Subcutaneous abdominal adipose tissue (tissue), 5 donors: ENCODE measurements around the gene PTPN13.

ENCODE experiments used
- H3K27ac ChIP-seq: one replicate; pipeline ENCODE4 v1.7.0; 2013; ENCODE audit warnings: low read depth, mild to moderate bottlenecking, inconsistent platforms, low read length, moderate library complexity
- H3K27me3 ChIP-seq, 5 donors: one replicate each; pipeline ENCODE4 v1.7.0; 2013; ENCODE audit warnings: low read length in 5 of 5, inconsistent platforms in 1 of 5; ENCODE audit not compliant: control insufficient read depth in 5 of 5, insufficient read depth in 4 of 5
- H3K36me3 ChIP-seq, 5 donors: one replicate each; pipeline ENCODE4 v1.7.0; 2013; ENCODE audit warnings: low read length in 5 of 5; ENCODE audit not compliant: control insufficient read depth in 5 of 5, insufficient read depth in 5 of 5
- H3K4me1 ChIP-seq, 5 donors: one replicate each; pipeline ENCODE4 v1.7.0; 2013; ENCODE audit warnings: low read length in 5 of 5, mild to moderate bottlenecking in 3 of 5, moderate library complexity in 1 of 5; ENCODE audit not compliant: control insufficient read depth in 5 of 5, insufficient read depth in 5 of 5
- H3K4me3 ChIP-seq, 5 donors: one replicate each; pipeline ENCODE4 v1.7.0; 2013; ENCODE audit warnings: low read length in 5 of 5, low read depth in 1 of 5
- H3K9ac ChIP-seq, 5 donors: one replicate each; pipeline ENCODE4 v1.7.0; 2013; ENCODE audit warnings: low read length in 5 of 5, mild to moderate bottlenecking in 4 of 5, moderate library complexity in 3 of 5
- H3K9me3 ChIP-seq, 5 donors: one replicate each; pipeline ENCODE4 v1.7.0; 2013; ENCODE audit warnings: low read length in 5 of 5; ENCODE audit not compliant: control insufficient read depth in 5 of 5
- donor health status: healthy.
- donor health status: healthy.
- donor health status: healthy.
- donor health status: healthy.
- donor health status: healthy.

Gene PTPN13

DNA sequence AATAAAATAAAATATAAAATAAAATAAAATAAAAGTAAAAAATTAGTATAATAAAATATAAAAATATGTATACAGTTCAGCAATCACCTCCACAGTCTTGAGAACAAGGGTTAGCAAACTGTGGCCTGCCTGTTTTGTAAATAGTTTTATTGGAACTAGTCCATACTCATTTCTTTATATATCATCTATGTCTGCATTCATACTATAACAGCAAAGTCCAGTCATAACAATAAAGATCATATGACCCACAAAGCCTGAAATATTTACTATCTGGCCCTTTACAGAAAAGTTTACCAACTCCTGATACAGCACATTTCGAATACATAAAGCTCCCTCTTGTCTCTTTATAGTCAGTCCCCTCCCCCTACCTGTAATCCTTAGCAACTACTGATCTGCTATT, 143.1 kb downstream of the PTPN13 start:
- peaks cover 0 to 3% (median 0%) of the 10 kb centered on the region in 5 donors for H3K9me3 ChIP-seq
- no peak overlapping the region for H3K4me3 ChIP-seq
- peaks cover 0 to 7% (median 0%) of the 10 kb centered on the region in 5 donors for H3K4me1 ChIP-seq
- H3K36me3 ChIP-seq: peaks cover 0 to 24% (median 8%) of the 10 kb centered on the region in 5 donors
- no peak overlapping the region for H3K27ac ChIP-seq
- no peak overlapping the region for H3K9ac ChIP-seq
- H3K27me3 ChIP-seq: no peaks in the 10 kb centered on the region

DNA sequence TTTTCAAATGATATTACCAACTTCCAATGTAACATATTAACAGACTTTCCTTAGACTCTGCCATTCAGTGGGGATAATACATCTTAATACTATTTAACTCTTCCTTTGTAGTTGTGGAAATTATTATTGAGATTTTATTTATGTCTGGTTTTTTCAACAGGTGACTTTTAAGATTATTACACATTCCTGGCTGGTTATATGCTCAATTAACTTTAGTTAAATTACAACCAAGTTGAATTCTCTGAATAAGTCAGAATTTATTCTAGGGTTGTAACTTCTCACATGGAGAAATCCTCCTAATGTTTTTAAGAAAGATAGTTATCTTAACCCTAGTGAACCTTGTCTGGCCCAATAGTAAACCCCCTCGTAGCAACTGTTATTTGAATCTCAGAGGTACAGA, 147.7 kb downstream of the PTPN13 start:
- Histone ChIP-seq H3K4me1 (peaks cover 0 to 7% (median 0%) of the 10 kb centered on the region in 5 donors), H3K4me3 (no peak overlapping the region), H3K9ac (no peak overlapping the region), H3K36me3 (peaks cover 0 to 16% (median 14%) of the 10 kb centered on the region in 5 donors), H3K27me3 (no peaks in the 10 kb centered on the region), H3K9me3 (peaks cover 0 to 3% (median 0%) of the 10 kb centered on the region in 5 donors), H3K27ac (no peak overlapping the region)

- Histone ChIP-seq H3K4me3 (no peak overlapping the region), H3K27me3 (no peaks in the 10 kb centered on the region), H3K9me3 (peaks cover 0 to 3% (median 0%) of the 10 kb centered on the region in 5 donors), H3K27ac (no peak overlapping the region), H3K9ac (no peak overlapping the region), H3K36me3 (peaks cover 0 to 14% (median 14%) of the 10 kb centered on the region in 5 donors), H3K4me1 (peaks cover 0 to 7% (median 0%) of the 10 kb centered on the region in 5 donors)
These were observed 150.5 kb downstream of the PTPN13 start for GRCh38 chr4:86744570-86744969.

DNA sequence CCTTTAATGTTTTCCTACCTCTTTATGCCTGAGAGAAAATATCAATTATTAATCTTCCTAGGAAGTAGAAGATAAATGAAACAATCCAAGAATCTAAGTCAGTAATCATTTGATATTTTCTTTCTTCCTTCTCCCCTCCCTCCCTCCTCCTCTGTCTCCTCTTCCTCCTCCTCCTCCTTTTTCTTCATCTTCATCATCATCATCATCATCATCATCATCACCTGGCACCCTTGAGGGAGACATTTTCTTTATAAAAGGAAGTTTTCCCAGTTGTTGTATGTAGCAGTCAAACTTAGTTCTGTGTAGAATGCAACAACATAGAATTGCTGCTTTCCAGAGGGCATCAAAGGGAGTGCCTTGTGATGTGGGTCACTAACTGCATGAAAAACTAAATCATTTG, 155.0 kb downstream of the PTPN13 start:
- H3K36me3 ChIP-seq: peaks cover 4 to 23% (median 19%) of the 10 kb centered on the region in 5 donors
- no peaks in the 10 kb centered on the region for H3K9me3 ChIP-seq
- H3K27me3 ChIP-seq: no peaks in the 10 kb centered on the region
- H3K4me1 ChIP-seq: no peaks in the 10 kb centered on the region
- no peak overlapping the region for H3K4me3 ChIP-seq
- H3K27ac ChIP-seq: no peak overlapping the region
- no peak overlapping the region for H3K9ac ChIP-seq

DNA sequence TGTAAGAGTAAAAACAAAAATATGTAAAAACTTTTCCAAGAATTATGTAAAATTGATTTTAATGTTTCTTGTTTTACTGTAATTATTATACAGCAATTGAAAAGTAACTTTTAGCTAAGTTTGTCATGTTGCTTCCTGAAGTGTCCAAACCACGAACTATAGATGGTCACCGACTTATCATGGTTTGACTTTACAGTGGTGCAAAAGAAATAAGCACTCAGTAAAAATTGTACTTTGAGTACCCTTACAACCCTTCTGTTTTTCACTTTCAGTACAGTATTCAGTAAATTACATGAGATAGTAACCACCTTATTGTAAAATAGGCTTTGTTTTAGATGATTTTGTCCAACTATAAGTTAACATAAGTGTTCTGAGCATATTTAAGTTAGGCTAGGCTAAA, 161.3 kb downstream of the PTPN13 start:
- H3K27me3 ChIP-seq: no peaks in the 10 kb centered on the region
- no peaks in the 10 kb centered on the region for H3K9me3 ChIP-seq
- peaks cover 2 to 19% (median 14%) of the 10 kb centered on the region in 5 donors for H3K36me3 ChIP-seq
- H3K4me3 ChIP-seq: no peak overlapping the region
- H3K4me1 ChIP-seq: no peaks in the 10 kb centered on the region
- no peak overlapping the region for H3K27ac ChIP-seq
- H3K9ac ChIP-seq: no peak overlapping the region

DNA sequence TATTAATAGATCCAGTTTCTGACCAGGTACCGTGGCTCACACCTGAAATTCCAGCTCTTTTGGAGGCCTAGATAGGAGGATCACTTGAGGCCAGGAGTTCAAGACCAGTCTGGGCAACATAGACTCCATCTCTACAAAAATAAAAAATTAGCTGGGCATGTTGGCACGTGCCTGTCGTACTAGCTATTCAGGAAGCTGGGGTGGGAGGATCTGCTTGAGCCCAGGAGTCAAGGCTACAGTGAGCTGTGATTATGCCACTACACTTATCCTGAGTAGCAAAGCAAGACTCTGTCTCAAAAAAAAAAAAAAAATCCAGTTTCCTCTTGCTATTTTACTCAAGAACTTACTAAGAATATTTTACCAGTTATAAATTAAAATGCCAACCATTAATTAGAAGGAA, 163.4 kb downstream of the PTPN13 start:
- peaks cover 0 to 10% (median 4%) of the 10 kb centered on the region in 5 donors for H3K36me3 ChIP-seq
- no peaks in the 10 kb centered on the region for H3K27me3 ChIP-seq
- H3K9ac ChIP-seq: no peak overlapping the region
- no peak overlapping the region for H3K27ac ChIP-seq
- H3K4me1 ChIP-seq: no peaks in the 10 kb centered on the region
- no peaks in the 10 kb centered on the region for H3K9me3 ChIP-seq
- H3K4me3 ChIP-seq: no peak overlapping the region

DNA sequence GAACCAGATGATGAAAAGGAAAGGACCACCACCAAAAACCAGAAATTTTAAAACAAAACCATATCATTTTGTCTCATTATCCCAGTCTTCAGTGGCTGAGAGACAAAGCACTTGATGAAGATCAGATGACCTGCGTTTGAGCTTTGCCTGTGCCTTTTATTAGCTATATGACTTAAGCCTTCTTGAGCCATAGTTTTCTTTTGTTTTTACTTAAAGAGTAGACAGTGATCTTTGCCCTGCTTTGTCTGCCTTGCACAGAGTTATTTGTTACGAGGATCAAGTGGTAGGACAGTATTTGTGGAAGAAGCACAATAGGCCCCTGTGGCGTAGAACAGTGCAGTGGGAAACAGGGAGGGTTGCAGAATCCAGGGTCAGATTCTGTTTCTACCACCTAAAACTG, 165.2 kb downstream of the PTPN13 start:
- no peak overlapping the region for H3K9ac ChIP-seq
- H3K4me1 ChIP-seq: no peaks in the 10 kb centered on the region
- no peaks in the 10 kb centered on the region for H3K27me3 ChIP-seq
- peaks cover 5 to 14% (median 9%) of the 10 kb centered on the region in 5 donors for H3K36me3 ChIP-seq
- H3K27ac ChIP-seq: no peak overlapping the region
- no peaks in the 10 kb centered on the region for H3K9me3 ChIP-seq
- H3K4me3 ChIP-seq: no peak overlapping the region

DNA sequence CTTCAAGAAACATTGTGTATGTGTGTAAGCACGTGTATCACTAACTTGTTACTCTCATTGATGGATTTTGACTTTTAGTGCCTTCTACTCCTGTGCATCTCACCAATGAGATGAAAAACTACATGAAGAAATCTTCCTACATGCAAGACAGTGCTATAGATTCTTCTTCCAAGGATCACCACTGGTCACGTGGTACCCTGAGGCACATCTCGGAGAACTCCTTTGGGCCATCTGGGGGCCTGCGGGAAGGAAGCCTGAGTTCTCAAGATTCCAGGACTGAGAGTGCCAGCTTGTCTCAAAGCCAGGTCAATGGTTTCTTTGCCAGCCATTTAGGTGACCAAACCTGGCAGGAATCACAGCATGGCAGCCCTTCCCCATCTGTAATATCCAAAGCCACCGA, 168.5 kb downstream of the PTPN13 start:
- peaks cover 5 to 20% (median 14%) of the 10 kb centered on the region in 5 donors for H3K36me3 ChIP-seq
- H3K4me3 ChIP-seq: no peak overlapping the region
- H3K9me3 ChIP-seq: no peaks in the 10 kb centered on the region
- H3K4me1 ChIP-seq: no peaks in the 10 kb centered on the region
- no peaks in the 10 kb centered on the region for H3K27me3 ChIP-seq
- H3K27ac ChIP-seq: no peak overlapping the region
- no peak overlapping the region for H3K9ac ChIP-seq

DNA sequence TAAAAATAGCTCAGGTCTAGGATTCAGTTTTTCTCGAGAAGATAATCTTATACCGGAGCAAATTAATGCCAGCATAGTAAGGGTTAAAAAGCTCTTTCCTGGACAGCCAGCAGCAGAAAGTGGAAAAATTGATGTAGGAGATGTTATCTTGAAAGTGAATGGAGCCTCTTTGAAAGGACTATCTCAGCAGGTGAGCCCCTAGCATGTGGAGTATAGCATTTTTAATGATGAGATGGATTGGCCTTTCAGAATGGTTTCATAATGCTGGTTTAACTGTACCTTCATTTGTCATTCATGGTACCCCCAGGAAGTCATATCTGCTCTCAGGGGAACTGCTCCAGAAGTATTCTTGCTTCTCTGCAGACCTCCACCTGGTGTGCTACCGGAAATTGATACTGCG, 175.7 kb downstream of the PTPN13 start:
- Histone ChIP-seq H3K27me3 (no peaks in the 10 kb centered on the region), H3K4me3 (no peak overlapping the region), H3K27ac (no peak overlapping the region), H3K36me3 (peaks cover 8 to 38% (median 19%) of the 10 kb centered on the region in 5 donors), H3K9me3 (no peaks in the 10 kb centered on the region), H3K9ac (no peak overlapping the region), H3K4me1 (no peaks in the 10 kb centered on the region)

DNA sequence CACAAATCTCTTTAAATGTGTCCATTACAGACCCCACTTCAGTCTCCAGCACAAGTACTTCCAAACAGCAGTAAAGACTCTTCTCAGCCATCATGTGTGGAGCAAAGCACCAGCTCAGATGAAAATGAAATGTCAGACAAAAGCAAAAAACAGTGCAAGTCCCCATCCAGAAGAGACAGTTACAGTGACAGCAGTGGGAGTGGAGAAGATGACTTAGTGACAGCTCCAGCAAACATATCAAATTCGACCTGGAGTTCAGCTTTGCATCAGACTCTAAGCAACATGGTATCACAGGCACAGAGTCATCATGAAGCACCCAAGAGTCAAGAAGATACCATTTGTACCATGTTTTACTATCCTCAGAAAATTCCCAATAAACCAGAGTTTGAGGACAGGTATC, 177.0 kb downstream of the PTPN13 start:
- H3K9me3 ChIP-seq: no peaks in the 10 kb centered on the region
- H3K4me1 ChIP-seq: no peaks in the 10 kb centered on the region
- H3K27me3 ChIP-seq: no peaks in the 10 kb centered on the region
- H3K27ac ChIP-seq: no peak overlapping the region
- no peak overlapping the region for H3K9ac ChIP-seq
- no peak overlapping the region for H3K4me3 ChIP-seq
- peaks cover 8 to 41% (median 20%) of the 10 kb centered on the region in 5 donors for H3K36me3 ChIP-seq

DNA sequence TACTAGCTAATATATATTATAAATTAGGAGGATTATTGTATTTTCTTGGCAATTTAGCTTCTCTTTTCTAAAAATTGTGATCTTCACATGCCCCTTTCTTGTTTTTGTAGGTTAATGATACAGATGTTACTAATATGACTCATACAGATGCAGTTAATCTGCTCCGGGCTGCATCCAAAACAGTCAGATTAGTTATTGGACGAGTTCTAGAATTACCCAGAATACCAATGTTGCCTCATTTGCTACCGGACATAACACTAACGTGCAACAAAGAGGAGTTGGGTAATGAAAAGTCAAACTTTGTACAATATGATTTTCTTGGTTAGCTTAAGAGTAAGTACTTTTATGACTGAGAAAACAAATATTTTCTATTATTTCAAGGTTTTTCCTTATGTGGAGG, 180.9 kb downstream of the PTPN13 start:
- Histone ChIP-seq H3K27ac (no peak overlapping the region), H3K9ac (no peak overlapping the region), H3K36me3 (peaks cover 8 to 38% (median 18%) of the 10 kb centered on the region in 5 donors), H3K4me1 (no peaks in the 10 kb centered on the region), H3K27me3 (no peaks in the 10 kb centered on the region), H3K9me3 (no peaks in the 10 kb centered on the region), H3K4me3 (no peak overlapping the region)
